HFF-Myc (cell line): ENCODE data around the gene FAF1.
"Not testable (repeated sequence)": the region's sequence is repeated elsewhere in the genome, so short reads cannot be mapped to it uniquely, and the experiment has no call there.

Source experiments
- DNase-seq: peaks from one replicate; pipeline ENCODE4 v3.0.0-alpha.2; 2011; ENCODE audit warnings: low read depth; ENCODE audit errors: extremely low read depth
- H3K4me3 ChIP-seq: replicated peaks from 2 replicates; pipeline ENCODE4 v1.5.1; 2011; ENCODE audit warnings: low read depth, mild to moderate bottlenecking, control low read depth, low read length
- CTCF ChIP-seq: IDR thresholded peaks from 2 replicates; pipeline ENCODE4 v1.5.1; 2012; ENCODE audit warnings: mild to moderate bottlenecking, low read depth, low read length, control low read depth; ENCODE audit errors: missing control alignments

FAF1 gene

DNA sequence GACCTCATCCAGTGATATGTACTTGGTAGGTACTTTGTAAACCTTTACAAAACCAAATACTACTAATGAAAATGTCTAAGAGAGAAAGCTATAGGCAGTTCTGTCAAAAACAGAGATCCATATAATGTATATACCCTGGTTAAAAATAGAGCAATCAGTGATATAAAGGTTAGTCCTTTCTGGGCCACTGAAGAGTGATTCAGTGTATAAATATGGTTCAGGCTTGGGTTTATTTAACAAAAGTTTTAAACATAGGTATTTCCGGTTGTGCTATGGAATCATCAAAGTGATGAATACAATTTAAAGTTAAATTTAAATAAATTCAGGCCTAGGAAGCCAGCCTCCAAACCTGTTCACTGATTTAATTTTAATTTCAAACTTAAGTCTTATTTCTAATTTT is 428.5 kb downstream of the FAF1 start:
- DNase-seq, result no peak
- H3K4me3 ChIP-seq, result no peak overlapping the region
- TF ChIP-seq CTCF, result no peak

GRCh38 chr1:50531027-50531426 is 429.0 kb downstream of the FAF1 start:
- TF ChIP-seq CTCF, result no peak
- no peak for DNase-seq
- H3K4me3 ChIP-seq, result no peak overlapping the region

DNA sequence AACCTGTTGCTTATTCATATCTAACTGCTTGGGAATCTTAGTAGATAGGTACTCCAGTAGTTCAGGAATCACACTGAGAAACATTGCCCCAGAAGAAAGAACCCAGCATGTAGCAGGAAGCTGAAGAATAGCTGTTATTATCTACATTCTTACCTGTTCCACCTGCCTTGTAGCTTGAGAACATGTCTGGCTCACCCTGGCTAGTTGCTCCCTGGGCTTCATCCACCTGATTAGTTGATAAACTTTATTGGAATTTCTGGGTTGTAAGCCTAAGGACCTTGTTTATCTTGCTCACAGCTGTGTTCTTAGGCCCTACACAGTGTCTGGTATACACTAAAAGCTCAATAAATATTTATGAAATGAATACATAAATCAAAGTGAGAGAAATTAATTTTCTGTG is 430.6 kb downstream of the FAF1 start:
- TF ChIP-seq CTCF, result no peak
- DNase-seq, result no peak
- H3K4me3 ChIP-seq, result no peak overlapping the region

DNA sequence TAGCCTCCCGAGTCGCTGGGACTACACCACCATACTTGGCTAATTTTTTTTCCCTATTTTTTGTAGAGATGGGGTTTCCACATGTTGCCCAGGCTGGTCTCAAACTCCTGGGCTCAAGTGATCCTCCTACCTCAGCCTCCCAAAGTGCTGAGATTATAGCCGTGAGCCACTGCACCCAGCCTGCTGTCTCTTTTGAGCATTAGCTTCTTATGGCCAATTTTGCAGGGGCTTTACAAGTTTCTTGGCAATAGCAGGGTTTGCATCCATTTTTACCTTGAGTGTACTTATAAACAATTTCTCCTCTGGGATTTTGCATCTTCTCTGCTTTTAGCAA is 432.1 kb downstream of the FAF1 start:
- H3K4me3 ChIP-seq, DNase-seq: not testable (repeated sequence)

GRCh38 chr1:50527249-50527986 is 432.6 kb downstream of the FAF1 start:
- no peak overlapping the region for H3K4me3 ChIP-seq
- DNase-seq, result no peak
- no peak for TF ChIP-seq CTCF

DNA sequence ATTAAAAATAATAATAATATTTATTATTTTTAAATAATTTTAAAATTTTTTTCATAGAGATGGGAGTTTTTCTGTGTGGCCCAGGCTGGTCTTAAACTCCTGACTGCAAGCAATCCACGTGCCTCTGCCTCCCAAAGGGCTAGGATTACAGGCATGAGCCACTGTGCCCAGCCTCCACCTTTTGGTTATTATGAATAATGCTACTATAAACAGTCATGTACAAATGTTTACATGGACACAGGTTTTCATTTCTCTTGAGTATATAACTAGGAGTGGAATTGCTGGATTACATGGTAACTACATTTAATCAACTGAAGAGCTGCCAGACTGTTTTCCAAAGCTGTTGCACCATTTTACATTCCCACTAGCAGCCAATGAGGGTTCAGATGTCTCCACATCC is 433.6 kb downstream of the FAF1 start:
- no peak overlapping the region for H3K4me3 ChIP-seq
- TF ChIP-seq CTCF, result no peak
- DNase-seq, result no peak

GRCh38 chr1:50523548-50523947 is 436.5 kb downstream of the FAF1 start:
- no peak for TF ChIP-seq CTCF
- H3K4me3 ChIP-seq, result no peak overlapping the region
- no peak for DNase-seq
